ENCODE measurements around the gene SERPIND1. TPM values are rescaled to one million over a fixed set of nuclear protein-coding genes. Genes with fewer than 3 reads are reported as not detected.

Gene SERPIND1
- total and polyA plus RNA-seq, 10 of the 15 experiments (the other 5 are each of a cell fraction or from before 2014, with no cell fraction given): 0.08 to 0.85 (median 0.38) TPM; not detected in 1

GRCh38 chr22:20783844-20784723, 10.2 kb downstream of the SERPIND1 start:
- FAIRE-seq: peak; percentile 90
- TF ChIP-seq RFX5 (IDR thresholded peaks at IDR 0.05; ENCODE audit: low read depth, low read length) (no peak), POU2F2 (IDR thresholded peaks at IDR 0.05; ENCODE audit: borderline replicate concordance, low read depth, low read length) (no peak), IKZF1 (conservative IDR thresholded peaks at IDR 0.05) (peak; percentile 60), RAD21 (IDR thresholded peaks at IDR 0.05; ENCODE audit: insufficient read depth, low read depth, low read length) (peak; percentile 73), ZBTB4 (CRISPR knock-in tag; IDR thresholded peaks at IDR 0.05) (no peak), ZBED1 (IDR thresholded peaks at IDR 0.05; ENCODE audit: borderline replicate concordance) (no peak), CTCF (IDR thresholded peaks at IDR 0.05 in 2 of 3, conservative IDR thresholded peaks at IDR 0.05 in 1 of 3; ENCODE audit: control insufficient read depth in 2 of 3, extremely low read depth in 1 of 3, insufficient read depth in 1 of 3, low read depth in 3 of 3, low read length in 3 of 3) (peak; percentile 78 to 83 (median 81)), TBL1XR1 (IDR thresholded peaks at IDR 0.05; ENCODE audit: low read depth, low read length) (no peak), IKZF2 (IDR thresholded peaks at IDR 0.05) (peak; percentile 31 to 49; a peak in 2 of 4 replicates), BCL11A (IDR thresholded peaks at IDR 0.05; ENCODE audit: low read depth, low read length) (no peak), EED (IDR thresholded peaks at IDR 0.05; ENCODE audit: low read depth) (peak; percentile 81), HSF1 (IDR thresholded peaks at IDR 0.05; ENCODE audit: low read depth, low read length) (no peak), CBFB (IDR thresholded peaks at IDR 0.05; ENCODE audit: low read depth) (no peak), SUZ12 (IDR thresholded peaks at IDR 0.05; ENCODE audit: unreplicated experiment) (no peak), NRF1 (conservative IDR thresholded peaks at IDR 0.05; ENCODE audit: low read depth, low read length) (no peak), SREBF1 (IDR thresholded peaks at IDR 0.05; ENCODE audit: low read length) (no peak), CREM (IDR thresholded peaks at IDR 0.05; ENCODE audit: low read depth) (no peak), NR2F1 (conservative IDR thresholded peaks at IDR 0.05) (0 out of 2 replicates have a peak, but pooled peaks have one; percentile 17)

More at GRCh38 chr22:20783844-20784723, 10.2 kb downstream of the SERPIND1 start:
- Histone ChIP-seq H2AFZ (ENCODE audit: control insufficient read depth, low read depth, low read length) (no peak overlapping the region), H3K9me3 (replicated peaks; ENCODE audit: control insufficient read depth, insufficient read depth, low read length) (no peaks in the 10 kb centered on the region), H3K27me3 (replicated peaks in 1 of 2; ENCODE audit: control insufficient read depth in 2 of 2, insufficient read depth in 2 of 2, low read length in 1 of 2) (no peaks in the 10 kb centered on the region), H3K27ac (ENCODE audit: control insufficient read depth, insufficient read depth) (peak overlapping the region; percentile 21), H3K79me2 (ENCODE audit: control insufficient read depth, insufficient read depth, low read length) (no peaks in the 10 kb centered on the region), H3K4me3 (no peak overlapping the region), H3K4me1 (ENCODE audit: control insufficient read depth, insufficient read depth, low read length) (peaks cover 7% of the 10 kb centered on the region), H3K4me2 (ENCODE audit: control insufficient read depth, insufficient read depth) (no peak overlapping the region), H3K36me3 (ENCODE audit: control insufficient read depth in 2 of 2, insufficient read depth in 2 of 2, low read length in 1 of 2) (peaks cover 3 to 12% of the 10 kb centered on the region in 2 experiments), H3K9ac (ENCODE audit: control insufficient read depth, insufficient read depth, low read length) (no peak overlapping the region), H4K20me1 (ENCODE audit: control insufficient read depth, insufficient read depth) (no peaks in the 10 kb centered on the region)
- RAD21 ChIA-PET (ENCODE audit: unreplicated experiment): interaction anchor here (0.7 to 3.8 kb wide), 10 partner anchors 9 to 345 kb away, joined by 3 to 27 read pairs (median 4); no protein-coding TSS in a partner anchor
- in situ Hi-C loops (cut with MboI): no loop called here
- SMC1A ChIA-PET (ENCODE audit: uncharacterized antibody, unreplicated experiment): interaction anchor here (0.8 to 4.5 kb wide), 6 partner anchors 34 to 219 kb away, joined by 3 to 41 read pairs (median 5); no protein-coding TSS in a partner anchor
- peak; percentile 99 for ATAC-seq
- BruUV-seq (replicated peaks): no TSS peak
- CTCF ChIA-PET: interaction anchor here (0.6 to 3.6 kb wide), 21 partner anchors 9 to 209 kb away, joined by 3 to 28 read pairs (median 5); partner anchors contain the start of gene SERPIND1
- POLR2A ChIA-PET: no interaction called here
- intact Hi-C loops (cut with micrococcal nuclease; ENCODE audit: unreplicated experiment): no loop called here
- DNase-seq (ENCODE audit: low read depth, low spot score): peak; percentile 28
- WGBS (ENCODE audit: insufficient coverage, insufficient replicate concordance, low lambda C conversion rate, missing lambda C conversion rate): 26% methylated on average over 14 of the region's 14 CpGs

Data from GM12878 (cell line).